Peyer's patch (tissue), 4 donors: ENCODE results near the gene LRPPRC.

Experiments used
- POLR2A ChIP-seq, 2 donors: fragments of 450-650 bp; IDR thresholded peaks; one replicate each; pipeline ENCODE4 v1.5.1; 2017; ENCODE audit warnings: antibody characterized with exemption in 2 of 2, mild to moderate bottlenecking in 2 of 2, moderate library complexity in 2 of 2
- TF ChIP-seq, protein P1 (sequence below), 6 experiments: fragments of 450-650 bp in 4 of 6; fragments of 200-600 bp in 2 of 6; sonication (generic) in 1 of 6; IDR thresholded peaks; one replicate each; pipeline ENCODE4 v1.5.1; 2017 to 2019; ENCODE audit warnings: antibody characterized with exemption in 6 of 6, mild to moderate bottlenecking in 3 of 6, moderate library complexity in 1 of 6

DNA sequence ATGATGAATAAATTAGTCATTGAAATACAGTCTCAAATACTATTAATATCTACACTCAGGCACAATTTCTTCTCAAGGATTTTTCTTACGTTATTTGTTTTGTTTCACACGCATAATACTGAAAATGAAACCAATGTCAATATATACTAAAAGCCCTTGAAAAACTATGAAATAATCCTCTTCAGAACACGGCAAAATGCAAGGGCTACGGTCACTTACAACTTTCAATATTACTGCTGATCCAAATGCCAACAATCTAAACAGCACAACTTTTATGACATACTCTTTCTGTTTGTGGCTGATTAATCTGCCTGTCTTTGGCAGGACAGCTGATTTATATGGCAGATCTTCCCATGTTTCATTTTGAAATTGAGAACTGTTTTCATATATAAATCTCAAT lies 68.3 kb downstream of the LRPPRC start:
- TF ChIP-seq, protein P1, sequence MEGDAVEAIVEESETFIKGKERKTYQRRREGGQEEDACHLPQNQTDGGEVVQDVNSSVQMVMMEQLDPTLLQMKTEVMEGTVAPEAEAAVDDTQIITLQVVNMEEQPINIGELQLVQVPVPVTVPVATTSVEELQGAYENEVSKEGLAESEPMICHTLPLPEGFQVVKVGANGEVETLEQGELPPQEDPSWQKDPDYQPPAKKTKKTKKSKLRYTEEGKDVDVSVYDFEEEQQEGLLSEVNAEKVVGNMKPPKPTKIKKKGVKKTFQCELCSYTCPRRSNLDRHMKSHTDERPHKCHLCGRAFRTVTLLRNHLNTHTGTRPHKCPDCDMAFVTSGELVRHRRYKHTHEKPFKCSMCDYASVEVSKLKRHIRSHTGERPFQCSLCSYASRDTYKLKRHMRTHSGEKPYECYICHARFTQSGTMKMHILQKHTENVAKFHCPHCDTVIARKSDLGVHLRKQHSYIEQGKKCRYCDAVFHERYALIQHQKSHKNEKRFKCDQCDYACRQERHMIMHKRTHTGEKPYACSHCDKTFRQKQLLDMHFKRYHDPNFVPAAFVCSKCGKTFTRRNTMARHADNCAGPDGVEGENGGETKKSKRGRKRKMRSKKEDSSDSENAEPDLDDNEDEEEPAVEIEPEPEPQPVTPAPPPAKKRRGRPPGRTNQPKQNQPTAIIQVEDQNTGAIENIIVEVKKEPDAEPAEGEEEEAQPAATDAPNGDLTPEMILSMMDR (IDR thresholded peaks at IDR 0.05): no peak
- no peak for TF ChIP-seq POLR2A (IDR thresholded peaks at IDR 0.05)
